NCI-H1105 (cell line): ENCODE measurements around the gene IGLL5.

Experiments used
- DNase-seq: peaks from one replicate; lab custom pipeline; 2025; lab: John Stamatoyannopoulos, UW

Gene IGLL5

DNA sequence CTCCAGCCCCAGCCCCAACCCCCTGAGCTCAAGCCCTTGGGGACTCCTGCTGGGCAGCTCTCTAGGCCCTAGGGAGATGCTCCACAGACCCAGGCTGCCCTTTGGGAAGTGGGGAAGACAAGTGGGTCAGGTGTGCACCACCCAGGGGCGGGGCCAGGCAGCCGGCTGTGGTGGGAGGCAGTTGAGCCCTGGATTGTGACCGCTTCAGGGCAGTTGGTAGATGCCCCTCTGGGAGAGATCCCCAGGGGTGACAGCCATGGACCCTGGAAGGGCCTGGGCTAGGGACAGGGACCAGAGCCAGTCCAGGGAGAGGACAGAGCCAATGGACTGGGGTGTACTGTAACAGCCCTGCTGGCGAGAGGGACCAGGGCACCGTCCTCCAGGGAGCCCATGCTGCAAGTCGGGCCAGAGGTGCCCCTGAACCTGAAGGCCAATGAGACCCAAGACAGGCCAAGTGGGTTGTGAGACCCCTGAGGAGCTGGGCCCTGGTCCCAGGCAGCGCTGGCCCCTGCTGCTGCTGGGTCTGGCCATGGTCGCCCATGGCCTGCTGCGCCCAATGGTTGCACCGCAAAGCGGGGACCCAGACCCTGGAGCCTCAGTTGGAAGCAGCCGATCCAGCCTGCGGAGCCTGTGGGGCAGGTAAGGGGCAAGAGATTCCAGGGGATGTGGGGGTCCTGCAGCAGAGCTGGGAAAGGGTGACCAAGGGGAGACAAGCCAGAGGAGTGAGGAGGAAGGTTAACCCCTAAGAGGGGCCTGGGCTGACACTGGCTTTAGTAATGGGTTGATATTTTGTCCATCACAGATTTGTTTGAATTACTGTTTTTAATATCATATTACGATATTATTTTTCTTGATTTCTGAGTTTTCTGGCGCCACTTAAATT is at the start of gene IGLL5:
Gene IGLL5 (plus strand): TSS at position 196 of the 883 bp plus-strand sequence. CDS start 238 bp downstream, at position 434.
- no peak for DNase-seq

DNA sequence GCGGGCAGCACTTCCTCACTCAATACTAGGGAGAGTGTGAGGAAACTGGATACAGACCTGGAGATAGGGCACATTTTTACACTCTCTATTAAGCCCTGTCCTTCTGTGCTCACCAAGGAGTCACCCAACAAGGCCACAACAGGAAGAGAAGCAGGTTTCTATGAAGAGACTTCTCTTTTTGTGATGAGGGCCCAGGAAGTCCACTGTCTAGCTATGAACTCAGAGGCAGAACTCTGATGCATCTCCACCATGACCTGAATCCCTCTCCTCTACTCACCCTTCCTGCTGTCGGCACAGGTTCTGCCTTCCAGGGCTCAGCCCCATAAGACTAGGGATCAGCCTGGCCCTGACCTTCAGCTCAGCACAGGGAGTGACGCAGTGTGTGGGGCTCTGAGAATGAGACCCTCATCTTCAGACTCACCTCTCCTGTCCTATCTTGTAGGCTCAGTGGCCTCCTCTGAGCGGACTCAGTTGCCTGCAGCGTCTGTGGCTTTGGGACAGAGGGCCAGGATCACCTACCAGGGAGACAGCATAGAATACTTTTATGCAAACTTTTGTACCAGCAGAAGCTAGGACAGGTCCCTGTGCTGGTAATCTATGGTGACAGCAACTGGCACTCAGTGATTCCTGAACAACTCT is 49.3 kb upstream of the IGLL5 start:
- DNase-seq = no peak

DNA sequence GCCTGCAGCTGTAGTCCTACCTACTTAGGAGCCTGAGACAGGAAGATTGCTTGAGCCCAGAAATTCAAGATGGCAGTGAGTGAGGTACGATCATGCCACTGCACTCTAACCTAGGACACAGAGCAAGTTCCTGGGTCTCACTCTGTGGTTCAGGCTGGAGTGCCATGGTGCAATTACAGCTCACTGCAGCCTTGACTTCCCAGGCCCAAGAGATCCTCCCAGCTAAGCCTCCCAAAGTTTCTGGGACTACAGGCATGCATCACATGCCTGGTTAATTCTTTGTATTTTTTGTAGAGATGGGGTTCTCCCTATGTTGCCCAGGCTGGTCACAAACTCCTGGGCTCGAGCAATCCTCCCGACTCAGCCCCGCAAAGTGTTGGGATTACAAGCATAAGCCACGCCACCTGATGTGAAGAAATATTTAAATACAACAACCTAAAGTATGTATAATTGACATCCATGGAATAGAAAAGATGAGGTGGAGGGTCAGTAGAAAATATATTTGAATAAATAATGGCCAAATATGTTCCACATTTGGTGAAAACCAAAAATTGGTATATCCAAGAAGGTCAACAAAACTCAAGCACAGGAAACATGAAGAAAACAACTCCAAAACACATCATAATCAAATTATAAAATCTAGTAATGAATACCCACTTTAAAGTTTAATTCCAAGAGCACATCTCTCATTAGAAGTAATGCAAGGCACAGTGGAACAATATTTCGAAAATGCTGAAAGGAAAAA is 47.9 kb upstream of the IGLL5 start:
- no peak for DNase-seq

- DNase-seq = no peak
Measured at GRCh38 chr22:22840780-22841179, 46.8 kb upstream of the IGLL5 start.

GRCh38 chr22:22841598-22841997 is 46.0 kb upstream of the IGLL5 start:
- DNase-seq = no peak

- no peak for DNase-seq
Measured at GRCh38 chr22:22842085-22842484, 45.5 kb upstream of the IGLL5 start.

DNA sequence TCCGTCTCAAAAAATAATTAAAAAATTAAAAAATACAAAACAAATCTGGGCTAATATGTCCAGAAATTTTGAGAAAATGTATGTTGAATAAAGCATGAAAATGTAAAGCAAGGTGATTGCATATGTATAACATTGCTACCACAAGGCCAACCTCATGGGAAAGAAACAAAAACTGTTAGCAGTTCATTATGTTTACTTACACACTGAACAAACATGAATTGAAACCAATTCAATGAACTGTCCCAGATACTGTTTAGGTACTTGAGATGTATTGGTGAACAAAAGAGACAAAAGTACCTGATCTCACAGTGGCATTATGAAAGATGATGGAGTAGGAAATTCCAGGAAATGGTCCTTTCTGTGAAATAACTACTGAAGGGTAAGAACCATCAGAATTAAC is 43.8 kb upstream of the IGLL5 start:
- no peak for DNase-seq

DNA sequence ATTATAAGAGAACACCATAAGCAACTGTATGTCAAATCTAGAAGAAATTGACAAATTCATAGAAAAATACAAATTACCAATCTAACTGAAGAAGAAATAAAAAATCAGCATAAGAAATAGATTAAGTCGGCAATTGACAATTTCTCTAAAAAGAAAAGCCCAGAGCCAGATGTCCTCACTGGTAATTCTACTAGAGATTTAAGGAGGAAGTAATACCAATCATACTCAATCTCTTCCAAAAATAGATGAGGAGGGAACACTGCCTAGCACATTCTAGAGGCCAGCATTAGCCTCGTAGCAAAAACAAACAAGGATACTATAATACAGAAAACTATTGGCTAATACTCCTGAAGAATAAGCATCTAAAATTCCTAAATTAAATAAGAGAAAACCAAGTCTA is 40.4 kb upstream of the IGLL5 start:
- no peak for DNase-seq

DNA sequence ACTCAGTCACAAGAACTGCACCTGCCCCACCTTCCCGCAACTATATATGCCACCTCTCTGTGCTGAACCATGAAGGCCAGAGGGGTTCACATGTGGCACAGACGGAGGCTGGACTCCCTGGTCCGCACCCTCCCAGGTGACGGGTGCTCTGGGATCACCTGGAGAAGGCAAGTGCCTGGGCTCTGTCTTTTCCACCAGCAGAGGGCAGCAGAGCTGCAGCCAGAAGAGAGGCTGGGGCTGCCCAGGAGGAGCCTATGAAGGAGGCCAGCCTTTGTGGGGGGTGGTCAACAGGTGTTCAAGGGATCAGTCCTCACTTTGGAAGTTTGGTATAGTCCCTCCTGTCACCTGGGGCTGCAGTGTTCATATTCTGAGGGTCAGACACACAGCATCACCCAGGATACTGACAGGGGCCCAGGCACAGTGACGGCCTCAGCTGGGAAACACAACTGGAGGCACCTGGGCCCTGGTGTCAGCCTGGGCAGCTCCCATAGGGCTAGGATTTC is 39.2 kb upstream of the IGLL5 start:
- peak; percentile 37 for DNase-seq

GRCh38 chr22:22849640-22850610 is 37.7 kb upstream of the IGLL5 start:
- no peak for DNase-seq

DNA sequence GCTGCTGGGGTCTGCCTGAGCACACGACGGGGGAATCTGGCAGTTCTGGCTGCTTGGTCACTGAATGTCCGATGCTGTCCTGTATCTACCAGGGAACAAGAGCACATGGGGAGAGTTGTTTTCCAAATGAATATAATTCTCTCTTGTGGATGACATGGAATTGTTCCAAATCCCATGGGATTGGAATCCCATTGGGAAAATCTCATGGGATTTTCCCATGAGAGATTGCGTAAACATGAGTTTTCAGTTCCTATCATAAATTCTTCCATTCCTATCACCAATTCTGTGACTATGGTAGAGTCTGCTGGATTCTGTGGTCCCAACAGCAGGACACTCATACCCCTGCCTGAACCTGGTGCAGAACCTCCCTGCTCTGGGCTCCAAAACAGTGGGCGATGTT is 35.6 kb upstream of the IGLL5 start:
- DNase-seq = no peak

GRCh38 chr22:22853713-22854112 is 33.9 kb upstream of the IGLL5 start:
- DNase-seq = no peak

GRCh38 chr22:22854466-22854865 is 33.1 kb upstream of the IGLL5 start:
- DNase-seq = no peak

DNA sequence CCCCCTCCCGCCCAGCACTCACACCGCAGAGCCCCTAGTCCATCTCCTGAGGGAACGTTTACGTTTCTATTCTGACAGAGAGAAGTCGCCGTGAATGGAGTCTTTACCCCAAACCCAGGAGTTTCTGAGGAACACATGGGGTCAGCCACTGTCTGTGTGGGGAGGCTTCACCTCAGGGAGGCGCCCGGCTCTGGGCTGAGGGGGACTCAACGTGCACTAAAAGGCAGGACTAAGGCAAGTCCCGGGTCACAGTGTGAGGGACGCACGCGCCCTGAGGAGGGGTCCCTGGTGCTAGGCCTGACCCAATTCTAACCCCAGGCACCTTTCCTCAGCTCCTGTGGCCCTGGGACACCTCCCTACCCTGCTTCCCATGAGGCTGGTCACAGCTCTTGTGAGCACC is 32.5 kb upstream of the IGLL5 start:
- DNase-seq = no peak

DNA sequence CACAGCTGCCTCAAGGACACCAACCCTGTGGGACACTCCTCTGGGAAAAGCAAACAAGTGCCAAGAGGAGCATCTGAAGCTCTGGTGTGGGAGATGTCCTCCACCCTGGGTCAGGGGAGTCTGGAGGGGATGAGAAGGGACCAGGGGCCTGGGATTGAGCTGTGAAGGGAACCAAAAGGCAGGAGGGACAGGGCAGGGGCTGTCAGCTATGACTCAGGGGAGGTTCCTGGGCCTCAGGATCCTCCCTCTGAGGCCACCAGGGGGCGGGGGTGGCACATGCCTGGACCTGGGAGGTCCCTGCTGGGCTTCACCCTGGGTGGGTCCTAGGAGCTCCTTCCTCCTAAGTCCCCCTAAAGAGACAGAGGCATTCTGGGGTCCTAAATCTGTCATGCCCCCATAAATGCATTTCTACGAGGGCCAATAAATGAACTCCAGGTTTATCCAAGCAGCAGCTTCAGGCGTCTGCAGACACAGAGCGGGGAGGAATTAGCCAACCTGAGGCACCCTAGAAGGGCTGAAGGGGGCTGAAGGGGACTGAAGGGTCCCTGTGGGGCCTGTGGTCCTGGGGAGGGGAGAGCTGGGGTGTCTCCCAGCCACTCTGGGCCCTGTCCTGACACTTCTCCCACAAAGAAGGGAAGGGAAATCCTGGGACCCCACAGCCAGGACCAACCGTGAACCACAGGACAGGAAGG is 31.9 kb upstream of the IGLL5 start:
- DNase-seq = no peak

- DNase-seq = no peak
Measured at GRCh38 chr22:22856364-22856763, 31.3 kb upstream of the IGLL5 start.

- DNase-seq = no peak
Measured at GRCh38 chr22:22856885-22857606, 30.6 kb upstream of the IGLL5 start.

DNA sequence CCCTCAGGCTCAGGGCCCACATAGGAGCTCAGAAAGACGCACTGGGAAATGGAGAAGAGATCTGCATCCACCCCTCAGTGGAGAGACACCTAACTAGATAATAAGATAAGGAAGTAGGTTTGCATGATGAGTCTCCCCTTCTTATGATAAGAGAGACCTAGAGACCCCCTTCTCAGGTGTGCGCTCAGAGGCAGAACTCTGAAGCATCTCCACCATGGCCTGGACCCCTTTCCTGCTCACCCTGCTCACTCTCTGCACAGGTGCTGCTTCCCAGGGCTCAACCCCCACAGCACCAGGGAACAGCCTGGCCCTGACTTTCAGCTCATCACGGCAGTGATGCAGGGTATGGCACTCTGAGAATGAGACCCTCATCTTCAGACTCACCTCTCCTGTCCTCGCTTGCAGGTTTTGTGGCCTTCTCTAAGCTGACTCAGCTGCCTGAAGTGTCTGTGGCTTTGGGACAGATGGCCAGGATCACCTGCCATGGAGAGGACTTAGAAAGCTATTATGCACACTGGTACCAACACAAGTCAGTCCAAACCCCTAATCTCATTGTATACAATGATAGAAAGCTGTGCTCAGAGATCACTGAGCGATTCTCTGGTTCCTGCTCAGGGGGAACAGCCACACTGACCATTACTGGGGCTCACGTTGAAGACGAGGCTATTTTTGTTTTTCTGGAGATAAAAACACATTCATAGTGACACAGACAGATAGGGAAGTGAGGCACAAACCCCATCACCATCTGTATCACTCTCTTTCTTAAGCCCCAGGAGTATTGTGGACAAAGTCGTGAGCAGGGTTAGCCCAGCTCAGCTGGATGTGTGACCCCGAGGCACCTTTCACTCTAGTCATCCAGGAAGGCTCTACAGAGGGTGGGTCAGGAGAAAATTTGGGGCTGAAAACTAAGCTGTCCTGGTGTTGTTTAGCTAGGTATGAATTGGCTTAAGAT is 29.7 kb upstream of the IGLL5 start:
- no peak for DNase-seq

DNA sequence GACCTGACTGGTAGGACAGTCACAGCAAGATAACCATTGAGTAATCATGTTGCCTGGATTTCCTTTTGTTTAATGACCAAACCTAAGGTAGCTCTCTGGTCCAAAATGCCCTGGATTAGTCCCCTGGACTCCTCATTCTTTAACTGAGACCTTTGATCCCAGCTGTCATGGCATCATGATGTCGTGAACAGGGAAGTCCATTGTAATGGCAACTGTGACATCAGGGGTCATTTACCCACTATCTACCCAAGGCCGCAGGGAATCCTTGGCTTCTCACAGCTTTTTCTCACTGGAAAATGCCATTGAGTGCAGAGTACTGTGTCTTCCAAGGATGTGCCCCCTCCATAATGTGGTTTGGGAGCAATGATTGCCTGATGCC is 29.1 kb upstream of the IGLL5 start:
- DNase-seq = no peak
